Stimulated activated CD4-positive, alpha-beta T cell treated with anti-CD3 and anti-CD28 coated beads, Interleukin-1b, Interleukin-23, amount 100 ng/mL, for 24 hours (primary cell): ENCODE measurements around the gene PARD3.
"Not testable (repeated sequence)": the region's sequence is repeated elsewhere in the genome, so short reads cannot be mapped to it uniquely, and the experiment has no call there.

ENCODE experiments used
- DNase-seq, 4 experiments: peaks; one replicate each; pipeline ENCODE4 v3.0.0-alpha.2; 2020; ENCODE audit warnings: low read depth in 4 of 4, low spot score in 1 of 4

Gene PARD3

GRCh38 chr10:34815185-34816084 lies at the start of gene PARD3:
Gene PARD3, minus strand, starts transcription at chr10:34815296. Its CDS starts 301 bp downstream, at chr10:34814995.
- DNase-seq: peak in 2 of 4 experiments; percentile 1 to 23

GRCh38 chr10:34864149-34865067 lies 49.3 kb upstream of the PARD3 start:
- DNase-seq: no peak

DNA sequence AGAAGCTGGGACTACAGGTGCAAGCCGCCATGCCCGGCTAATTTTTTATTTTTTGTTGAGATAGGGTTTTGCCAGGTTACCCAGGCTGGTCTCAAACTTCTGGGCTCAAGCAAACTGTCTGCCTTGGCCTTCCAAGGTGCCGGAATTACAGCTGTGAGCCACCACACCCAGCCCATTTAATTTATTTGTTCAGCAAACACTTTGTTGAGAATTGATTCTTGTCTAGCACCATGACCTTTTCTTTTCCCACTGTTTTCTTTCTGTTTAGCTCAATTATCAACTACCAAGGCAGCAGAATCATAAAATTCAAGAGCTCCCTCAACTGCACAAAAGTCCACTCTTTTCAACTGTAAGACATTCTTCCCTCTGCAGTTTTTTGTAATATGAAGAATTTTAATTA lies 47.8 kb upstream of the PARD3 start:
- no peak for DNase-seq

DNA sequence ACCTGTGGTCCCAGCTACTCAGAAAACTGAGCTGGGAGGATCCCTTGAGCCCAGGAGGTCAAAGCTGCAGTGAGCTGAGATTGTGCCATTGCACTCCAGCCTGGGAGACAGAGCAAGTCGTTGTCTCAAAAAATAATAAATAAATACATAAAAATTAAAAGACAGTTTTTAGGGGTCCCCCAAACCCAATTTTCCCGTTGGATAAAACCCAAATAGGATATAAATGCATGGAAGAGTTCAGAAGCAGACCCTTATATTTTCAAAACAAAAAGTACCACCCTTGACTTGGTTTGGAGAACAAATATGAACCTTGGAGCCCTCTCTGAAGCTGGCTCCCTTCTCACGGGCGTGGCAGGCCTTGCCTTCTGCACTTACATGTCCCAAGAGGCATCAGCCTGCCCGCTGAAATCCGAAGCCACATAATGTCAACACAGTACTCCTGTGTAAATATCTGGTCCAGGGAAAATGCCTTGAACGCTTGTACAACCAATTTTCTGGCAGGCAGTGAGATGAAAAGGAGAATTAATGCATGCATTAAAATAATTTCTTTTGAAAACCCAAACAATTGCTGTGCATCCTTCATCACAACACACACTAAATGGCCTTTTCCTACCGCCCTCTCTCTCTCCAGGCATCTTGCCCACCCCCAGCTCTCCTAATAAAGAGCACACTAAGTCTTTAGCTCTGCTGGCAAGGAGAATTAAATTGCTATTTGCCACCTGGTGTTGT lies 46.4 kb upstream of the PARD3 start:
- no peak for DNase-seq

- DNase-seq: no peak
These were observed 44.1 kb upstream of the PARD3 start for GRCh38 chr10:34859170-34859569.

DNA sequence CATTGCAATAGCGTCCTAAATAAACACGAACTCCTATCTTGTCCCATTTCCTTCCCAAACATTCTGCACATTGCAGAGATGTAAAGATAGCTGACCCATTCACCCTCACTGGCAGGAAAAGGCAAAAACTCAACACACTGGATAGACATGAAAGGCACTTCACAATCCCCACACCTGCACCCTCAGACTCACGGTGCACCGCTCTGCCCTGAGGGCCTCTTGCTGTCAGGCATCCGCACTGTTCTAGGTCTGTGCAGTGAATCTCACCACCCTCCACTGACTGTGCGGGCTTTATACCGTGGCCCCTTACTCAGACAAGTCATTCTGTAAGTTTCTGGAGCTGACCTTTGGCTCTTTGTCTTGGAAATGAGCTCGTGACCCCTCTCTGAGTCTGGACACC lies 42.9 kb upstream of the PARD3 start:
- no peak for DNase-seq

DNA sequence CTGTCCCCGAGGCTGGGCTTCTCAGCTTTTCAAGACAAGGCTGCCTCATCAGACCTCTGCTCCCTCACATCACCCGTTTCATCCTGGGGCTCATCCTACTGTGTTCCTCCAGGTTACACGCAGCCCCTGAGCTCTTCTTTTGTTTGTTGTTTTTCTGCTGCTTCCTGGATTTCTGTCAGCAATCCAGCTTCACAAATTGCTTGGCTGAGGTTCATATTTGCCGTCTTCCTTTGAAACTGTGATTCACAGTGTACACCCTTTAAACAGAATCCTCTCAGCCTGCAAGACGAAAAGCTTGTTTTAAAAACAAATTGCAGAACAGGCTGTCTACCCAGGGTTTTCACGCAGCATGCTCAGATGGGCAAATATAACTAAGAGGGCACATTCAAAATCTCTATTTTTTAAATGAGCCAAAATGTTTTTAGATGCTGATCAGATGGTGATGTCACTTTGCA lies 39.1 kb upstream of the PARD3 start:
- no peak for DNase-seq

- no peak for DNase-seq
These were observed 38.3 kb upstream of the PARD3 start for GRCh38 chr10:34853357-34853756.

GRCh38 chr10:34850558-34850957 lies 35.5 kb upstream of the PARD3 start:
- DNase-seq: no peak

DNA sequence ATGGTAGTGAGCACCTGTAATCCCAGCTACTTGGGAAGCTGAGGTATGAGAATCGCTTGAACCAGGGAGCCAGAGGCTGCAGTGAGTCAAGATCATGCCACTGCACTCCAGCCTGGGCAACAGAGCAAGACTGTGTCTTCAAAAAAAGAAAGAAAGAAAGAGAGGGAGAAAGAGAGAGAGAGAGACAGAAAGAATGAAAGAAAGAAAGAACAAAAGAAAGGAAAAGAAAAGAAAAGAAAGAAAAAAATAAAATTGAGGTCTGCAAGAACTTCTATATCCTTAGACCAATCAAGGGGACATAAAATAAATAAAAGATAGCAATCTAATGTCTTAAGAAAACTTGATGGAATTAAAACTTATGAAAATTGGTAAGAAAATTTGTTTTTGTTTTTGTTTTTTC lies 34.9 kb upstream of the PARD3 start:
- DNase-seq: no peak

GRCh38 chr10:34845070-34845469 lies 30.0 kb upstream of the PARD3 start:
- DNase-seq: no peak

- no peak for DNase-seq
These were observed 29.4 kb upstream of the PARD3 start for GRCh38 chr10:34844448-34844847.

- not testable (repeated sequence) for DNase-seq
These were observed 28.4 kb upstream of the PARD3 start for GRCh38 chr10:34843470-34843869.

GRCh38 chr10:34838366-34838900 lies 23.3 kb upstream of the PARD3 start:
- DNase-seq: no peak

DNA sequence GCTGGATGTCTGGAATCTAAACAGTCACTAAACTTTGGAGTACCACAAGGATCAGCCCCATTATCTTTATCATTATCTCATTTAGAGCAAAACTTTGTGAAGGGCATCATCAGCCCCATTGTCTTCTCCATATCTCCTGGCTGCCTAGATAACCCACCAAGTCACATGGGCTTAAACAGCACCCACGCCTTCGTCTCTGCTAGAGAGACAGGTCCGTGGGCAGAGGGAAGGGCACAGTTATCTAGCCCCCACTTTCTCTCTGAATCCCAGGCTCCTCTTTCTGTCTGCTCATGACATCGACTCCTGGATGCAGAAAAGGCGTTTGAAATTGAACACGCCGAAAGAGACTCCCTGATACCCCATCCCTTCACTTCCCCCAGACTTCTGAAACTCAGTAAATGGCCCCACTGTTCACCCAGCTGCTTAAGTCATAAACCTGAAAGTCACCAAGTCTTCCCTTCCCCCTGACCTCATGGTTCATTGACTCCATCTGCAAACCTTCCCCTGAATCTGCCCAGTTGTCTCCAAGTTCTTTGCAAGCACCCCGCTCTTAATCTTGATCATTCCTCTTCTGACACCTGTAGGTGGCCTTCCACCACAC lies 20.9 kb upstream of the PARD3 start:
- DNase-seq: no peak

- DNase-seq: no peak
These were observed 19.2 kb upstream of the PARD3 start for GRCh38 chr10:34834274-34834673.

DNA sequence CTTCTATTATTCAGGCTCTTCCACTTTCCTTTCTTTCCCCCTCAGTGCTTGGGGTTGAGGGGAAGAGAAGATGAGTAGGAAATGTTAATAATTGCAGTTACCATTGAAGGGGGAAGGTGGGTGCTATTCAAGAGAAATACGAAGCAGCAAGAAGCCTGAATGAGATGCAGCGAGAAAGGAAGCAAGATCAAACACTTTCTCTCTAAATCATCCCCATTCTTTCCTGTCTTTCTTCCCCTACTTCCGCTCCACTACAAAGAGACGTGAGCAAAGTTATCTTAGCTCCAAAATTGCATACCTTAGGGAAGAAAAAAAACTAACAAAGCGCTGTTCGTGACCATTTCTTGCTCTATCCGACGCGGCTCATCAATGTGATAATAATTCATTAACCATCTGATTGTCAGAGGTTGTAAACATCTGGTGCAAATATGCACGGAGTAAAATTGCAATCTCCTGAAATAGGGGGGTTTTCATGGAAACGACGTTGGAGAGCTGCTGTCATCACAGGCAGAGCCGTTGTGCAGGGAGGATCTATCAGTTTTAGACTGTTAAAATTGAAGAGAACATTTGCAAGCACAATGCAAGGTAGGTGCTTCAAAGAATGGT lies 15.2 kb upstream of the PARD3 start:
- no peak for DNase-seq

DNA sequence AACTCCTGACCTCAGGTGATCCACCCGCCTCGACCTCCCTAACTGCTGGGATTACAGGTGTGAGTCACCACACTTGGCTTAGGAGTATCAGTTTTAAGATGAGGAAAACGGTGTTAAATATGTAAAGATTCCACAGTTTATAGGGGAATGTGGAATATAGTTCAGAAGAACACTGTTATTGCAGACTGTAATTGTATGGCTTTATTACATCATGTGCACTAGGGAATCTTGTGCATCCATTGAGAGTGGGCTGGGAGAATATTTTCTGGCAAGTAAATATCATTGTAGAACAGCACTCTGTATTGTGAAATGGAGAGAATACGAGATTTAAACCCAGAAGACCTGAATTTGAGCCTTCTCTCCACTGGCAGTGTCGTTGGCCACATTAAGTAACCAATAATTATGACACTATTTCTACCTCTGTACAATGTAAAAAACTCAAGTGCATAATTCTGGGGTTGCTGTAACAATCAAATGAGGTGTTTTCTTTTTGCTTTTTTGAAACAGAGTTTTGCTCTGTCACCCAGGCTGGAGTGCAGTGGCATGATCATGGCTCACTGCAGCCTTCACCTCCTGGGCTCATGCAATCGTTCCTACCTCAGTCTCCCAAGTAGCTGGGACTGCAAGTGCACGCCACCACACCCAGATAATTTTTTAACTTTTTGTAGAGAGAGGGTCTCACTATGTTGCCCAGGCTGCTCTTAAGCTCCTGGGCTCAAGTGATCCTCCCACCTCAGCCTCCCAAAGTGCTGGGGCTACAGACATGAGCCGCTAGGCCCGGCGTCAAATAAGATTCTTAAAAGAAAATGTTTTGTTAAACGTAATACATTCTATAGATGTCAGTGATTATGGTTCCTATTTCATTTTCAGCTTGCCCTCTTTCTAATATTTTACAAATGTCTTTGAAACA lies 12.0 kb upstream of the PARD3 start:
- no peak for DNase-seq

- DNase-seq: no peak
These were observed 11.1 kb upstream of the PARD3 start for GRCh38 chr10:34826221-34826620.
